ENCODE data around the gene IL1RL1.

IL1RL1 gene

GRCh38 chr2:102290594-102290993, 20.8 kb upstream of the IL1RL1 start:
- DNase-seq (ENCODE audit: low read depth): no peak
- H3K4me3 ChIP-seq (ENCODE audit: low read depth, low read length): no peak overlapping the region

- no peak overlapping the region for H3K4me3 ChIP-seq (ENCODE audit: low read depth, low read length)
- DNase-seq (ENCODE audit: low read depth): no peak
These were observed 19.9 kb upstream of the IL1RL1 start for GRCh38 chr2:102291319-102292075.

- DNase-seq (ENCODE audit: low read depth): no peak
- H3K4me3 ChIP-seq (ENCODE audit: low read depth, low read length): no peak overlapping the region
These were observed 16.4 kb upstream of the IL1RL1 start for GRCh38 chr2:102294802-102295489.

- H3K4me3 ChIP-seq (ENCODE audit: low read depth, low read length): no peak overlapping the region
- no peak for DNase-seq (ENCODE audit: low read depth)
These were observed 15.8 kb upstream of the IL1RL1 start for GRCh38 chr2:102295566-102295965.

- H3K4me3 ChIP-seq (ENCODE audit: low read depth, low read length): no peak overlapping the region
- no peak for DNase-seq (ENCODE audit: low read depth)
These were observed 14.9 kb upstream of the IL1RL1 start for GRCh38 chr2:102296449-102296848.

- H3K4me3 ChIP-seq (ENCODE audit: low read depth, low read length): no peak overlapping the region
- no peak for DNase-seq (ENCODE audit: low read depth)
These were observed 13.5 kb upstream of the IL1RL1 start for GRCh38 chr2:102297891-102298290.

- no peak overlapping the region for H3K4me3 ChIP-seq (ENCODE audit: low read depth, low read length)
- no peak for DNase-seq (ENCODE audit: low read depth)
These were observed 9.4 kb upstream of the IL1RL1 start for GRCh38 chr2:102301867-102302362.

- no peak for DNase-seq (ENCODE audit: low read depth)
- no peak overlapping the region for H3K4me3 ChIP-seq (ENCODE audit: low read depth, low read length)
These were observed 8.9 kb upstream of the IL1RL1 start for GRCh38 chr2:102302458-102302857.

GRCh38 chr2:102303589-102303988, 7.8 kb upstream of the IL1RL1 start:
- no peak overlapping the region for H3K4me3 ChIP-seq (ENCODE audit: low read depth, low read length)
- no peak for DNase-seq (ENCODE audit: low read depth)

- no peak overlapping the region for H3K4me3 ChIP-seq (ENCODE audit: low read depth, low read length)
- DNase-seq (ENCODE audit: low read depth): no peak
These were observed 7.1 kb upstream of the IL1RL1 start for GRCh38 chr2:102304268-102304667.

- H3K4me3 ChIP-seq (ENCODE audit: low read depth, low read length): no peak overlapping the region
- DNase-seq (ENCODE audit: low read depth): no peak
These were observed 6.4 kb upstream of the IL1RL1 start for GRCh38 chr2:102304711-102305611.

GRCh38 chr2:102306125-102306524, 5.2 kb upstream of the IL1RL1 start:
- no peak overlapping the region for H3K4me3 ChIP-seq (ENCODE audit: low read depth, low read length)
- DNase-seq (ENCODE audit: low read depth): no peak

- H3K4me3 ChIP-seq (ENCODE audit: low read depth, low read length): no peak overlapping the region
- peak; percentile 68 for DNase-seq (ENCODE audit: low read depth)
These were observed 1.7 kb downstream of the IL1RL1 start for GRCh38 chr2:102313025-102313424.

- no peak overlapping the region for H3K4me3 ChIP-seq (ENCODE audit: low read depth, low read length)
- DNase-seq (ENCODE audit: low read depth): no peak
These were observed 2.1 kb downstream of the IL1RL1 start for GRCh38 chr2:102313471-102313870.

- H3K4me3 ChIP-seq (ENCODE audit: low read depth, low read length): no peak overlapping the region
- no peak for DNase-seq (ENCODE audit: low read depth)
These were observed 2.6 kb downstream of the IL1RL1 start for GRCh38 chr2:102313950-102314349.

- no peak for DNase-seq (ENCODE audit: low read depth)
- H3K4me3 ChIP-seq (ENCODE audit: low read depth, low read length): no peak overlapping the region
These were observed 4.6 kb downstream of the IL1RL1 start for GRCh38 chr2:102315921-102316320.

GRCh38 chr2:102317715-102318114, 6.4 kb downstream of the IL1RL1 start:
- H3K4me3 ChIP-seq (ENCODE audit: low read depth, low read length): no peak overlapping the region
- no peak for DNase-seq (ENCODE audit: low read depth)

GRCh38 chr2:102318437-102318836, 7.1 kb downstream of the IL1RL1 start:
- H3K4me3 ChIP-seq (ENCODE audit: low read depth, low read length): no peak overlapping the region
- no peak for DNase-seq (ENCODE audit: low read depth)

GRCh38 chr2:102321941-102322719, 10.8 kb downstream of the IL1RL1 start:
- no peak overlapping the region for H3K4me3 ChIP-seq (ENCODE audit: low read depth, low read length)
- no peak for DNase-seq (ENCODE audit: low read depth)
